DLD1 (cell line): Measurements from ENCODE around the gene FAM170B.

Experiments used
- in situ Hi-C: cut with HindIII; loops from 2 replicates; pipeline ENCODE4 v1.10.0; 2017; ENCODE audit warnings: low sequenced_read_pairs

The FAM170B gene

GRCh38 chr10:49170632-49171325 lies 37.0 kb upstream of the FAM170B start:
- in situ Hi-C loops, result no loop called here

DNA sequence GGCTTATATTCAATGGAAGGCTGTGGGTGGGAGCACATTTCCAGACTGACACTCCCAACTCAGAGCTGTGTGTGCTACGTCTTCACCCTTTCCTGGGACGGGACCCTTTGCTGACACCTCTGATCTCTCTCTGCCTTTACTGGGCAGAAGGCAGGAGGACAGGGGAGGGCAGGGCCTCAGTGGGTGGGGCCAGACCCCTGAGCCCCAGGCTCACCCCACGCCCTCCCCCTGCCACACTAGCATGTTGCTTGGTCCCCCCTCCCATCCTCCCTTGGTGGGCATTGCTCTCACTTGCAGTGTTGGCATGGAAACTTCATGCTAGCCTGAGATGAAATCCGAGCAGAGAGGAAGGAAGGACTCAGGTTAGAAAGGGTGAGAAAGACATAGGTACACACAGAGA lies 36.0 kb upstream of the FAM170B start:
- in situ Hi-C loops, result no loop called here

DNA sequence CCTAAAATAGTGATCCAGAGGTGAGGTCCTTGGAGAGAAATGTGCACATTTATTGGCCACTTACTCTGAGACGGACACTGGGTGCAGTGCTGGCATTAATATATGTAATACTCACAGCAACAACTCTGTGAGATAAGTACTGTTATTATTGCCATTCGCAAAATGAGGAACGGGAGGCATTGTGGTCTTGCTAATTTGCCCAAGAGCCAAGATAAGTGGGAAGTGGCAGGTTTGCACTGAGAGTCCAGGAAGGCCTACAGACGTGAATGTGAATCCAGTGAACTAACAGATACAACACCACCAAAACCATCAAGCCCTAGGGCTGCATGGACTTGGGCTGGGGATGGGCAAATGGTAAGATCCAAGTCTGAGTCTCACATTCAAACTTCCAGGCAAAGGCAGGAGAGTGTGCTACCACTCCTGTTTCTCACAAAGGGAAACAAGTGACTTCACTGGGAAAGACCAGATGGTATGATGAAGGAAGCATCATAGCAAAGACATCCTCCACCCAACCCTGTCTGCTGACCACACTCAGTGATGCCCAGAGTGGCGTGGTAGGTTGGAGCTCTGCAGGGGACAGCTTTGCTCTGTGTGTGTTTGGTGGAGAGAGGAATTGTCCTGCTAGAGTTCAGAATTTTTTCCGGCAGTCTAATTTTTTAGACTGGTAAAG lies 35.1 kb upstream of the FAM170B start:
- in situ Hi-C loops, result no loop called here

DNA sequence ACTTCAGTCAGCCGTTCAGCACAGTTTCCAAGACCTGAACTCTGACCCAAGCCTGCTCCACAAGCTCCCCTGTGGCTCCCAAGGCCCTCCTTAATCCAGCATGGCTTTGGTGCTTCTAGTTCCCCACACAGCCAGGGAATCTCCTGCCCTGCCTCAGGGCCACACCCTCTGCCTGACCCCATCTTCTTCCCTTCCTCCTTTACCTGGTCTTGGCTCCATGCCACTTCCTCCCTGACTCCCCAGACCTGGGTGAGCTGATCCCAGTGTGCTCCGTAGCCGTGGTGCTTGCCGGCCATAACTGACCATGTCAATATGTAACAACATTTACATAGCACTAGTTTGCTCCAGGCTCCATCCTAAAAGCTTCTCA lies 34.3 kb upstream of the FAM170B start:
- in situ Hi-C loops, result no loop called here

- in situ Hi-C loops, result no loop called here
Observed at GRCh38 chr10:49167425-49168170, 33.8 kb upstream of the FAM170B start.

DNA sequence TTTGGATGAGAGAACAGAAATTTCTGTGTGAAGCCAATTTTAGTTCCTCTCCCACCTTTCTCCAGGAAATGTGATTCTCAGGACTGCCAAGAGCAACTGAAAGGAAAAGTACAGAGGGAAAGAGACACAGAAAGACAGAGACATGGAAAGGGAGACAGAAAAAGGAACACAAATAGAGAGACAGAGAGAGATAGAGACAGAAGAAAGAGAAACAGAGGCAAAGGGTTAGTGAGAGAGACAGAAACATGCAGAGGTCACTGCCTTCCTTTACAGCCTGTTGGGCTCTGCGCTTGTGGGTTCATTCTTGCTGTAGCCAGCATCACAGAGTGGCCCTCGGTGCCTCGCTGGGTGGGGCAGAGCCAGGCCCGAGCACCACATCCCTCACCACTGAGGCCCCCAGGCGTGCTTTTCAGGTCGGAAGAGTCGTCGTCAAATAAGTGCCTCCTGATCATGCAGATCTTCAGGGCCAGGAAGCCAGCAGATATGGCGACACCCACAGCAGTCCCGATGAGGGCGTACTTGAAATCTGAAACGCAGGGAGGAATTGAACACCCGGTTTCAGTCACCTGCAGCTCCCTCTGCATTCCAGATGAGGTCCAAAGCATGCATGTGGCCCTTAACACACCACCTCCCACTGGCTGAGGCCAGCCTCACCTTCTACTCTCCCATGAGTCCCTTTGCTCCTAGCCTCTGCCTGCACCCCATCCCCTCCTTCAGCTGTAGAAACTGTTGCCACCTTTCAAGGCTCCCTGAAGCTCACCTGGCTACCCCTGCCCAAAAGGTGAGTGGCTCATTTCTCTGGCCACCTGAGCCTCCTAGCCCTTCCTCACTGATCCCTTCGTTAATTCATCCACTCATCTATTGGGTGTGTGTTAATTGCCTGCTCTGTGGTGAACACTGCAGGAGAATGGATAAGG lies 32.9 kb upstream of the FAM170B start:
- in situ Hi-C loops, result no loop called here

GRCh38 chr10:49165821-49166483 lies 32.1 kb upstream of the FAM170B start:
- in situ Hi-C loops, result no loop called here

DNA sequence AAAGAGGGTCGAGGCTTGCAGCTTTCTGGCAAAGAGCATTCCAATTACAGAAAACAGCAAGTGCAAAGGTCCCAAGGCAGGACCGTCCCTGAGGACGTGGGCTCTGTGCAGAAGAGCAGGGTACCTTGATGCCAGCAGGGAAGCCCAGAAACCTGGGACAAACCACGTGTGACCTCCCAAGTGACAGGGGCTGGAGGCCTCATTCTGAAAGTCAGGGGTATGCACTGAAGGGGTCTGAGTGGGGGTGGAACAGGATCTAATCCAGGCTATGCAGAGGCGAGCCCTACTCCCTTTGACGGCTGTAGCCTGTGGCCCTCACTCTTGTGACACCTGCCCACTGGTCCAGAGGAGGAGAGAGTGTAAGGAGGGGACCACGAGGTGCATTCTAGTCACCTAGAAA lies 31.4 kb upstream of the FAM170B start:
- in situ Hi-C loops, result no loop called here

DNA sequence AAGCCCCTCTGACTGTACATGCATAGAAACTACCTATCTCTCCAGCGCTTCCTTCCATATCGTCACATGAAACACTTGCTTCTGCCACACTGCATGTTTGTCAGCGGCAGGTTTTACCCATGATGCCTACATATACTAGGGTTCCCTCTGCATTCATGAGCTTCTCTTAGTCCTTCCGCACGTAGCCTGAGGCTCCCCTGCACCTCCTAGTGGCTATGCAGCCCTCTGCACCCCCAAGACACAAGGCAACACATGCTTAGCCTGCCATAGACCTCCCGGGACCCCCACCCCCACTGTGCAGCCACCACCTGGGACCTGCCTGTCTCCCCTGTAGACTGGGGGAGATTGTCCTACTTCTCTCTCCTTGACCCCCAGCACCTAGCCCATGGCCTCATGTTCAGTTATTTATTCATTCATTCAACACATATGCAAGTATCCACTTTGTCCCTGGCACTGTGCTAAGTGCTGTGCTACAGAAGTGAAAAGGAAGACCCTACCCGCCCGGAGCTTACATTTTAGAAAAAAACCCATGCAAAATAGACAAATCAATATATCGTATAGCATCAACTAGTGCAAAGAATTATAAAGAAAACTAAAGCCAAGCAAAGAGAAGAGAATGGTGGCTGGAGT lies 30.9 kb upstream of the FAM170B start:
- in situ Hi-C loops, result no loop called here

DNA sequence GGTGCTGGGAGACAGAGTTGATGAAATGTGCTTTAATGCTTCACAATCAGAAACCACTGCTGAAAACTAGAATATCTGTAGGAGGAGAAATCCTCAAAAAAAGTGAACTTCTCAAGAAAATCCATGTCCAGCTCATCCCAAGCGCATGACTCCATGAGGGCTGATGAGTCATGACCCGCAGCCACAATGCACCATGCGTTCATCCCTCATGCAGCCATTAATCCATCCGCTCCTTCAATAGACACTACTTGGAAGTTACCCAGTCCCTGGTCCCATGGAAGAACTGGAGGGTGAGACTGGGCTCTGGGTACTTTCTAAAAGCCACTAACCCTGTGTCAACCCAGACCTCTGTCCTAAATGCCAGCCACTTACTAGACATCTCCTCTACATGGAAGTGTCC lies 29.9 kb upstream of the FAM170B start:
- in situ Hi-C loops, result no loop called here

- in situ Hi-C loops, result no loop called here
Observed at GRCh38 chr10:49162761-49163310, 29.0 kb upstream of the FAM170B start.

GRCh38 chr10:49162063-49162462 lies 28.2 kb upstream of the FAM170B start:
- in situ Hi-C loops, result no loop called here

DNA sequence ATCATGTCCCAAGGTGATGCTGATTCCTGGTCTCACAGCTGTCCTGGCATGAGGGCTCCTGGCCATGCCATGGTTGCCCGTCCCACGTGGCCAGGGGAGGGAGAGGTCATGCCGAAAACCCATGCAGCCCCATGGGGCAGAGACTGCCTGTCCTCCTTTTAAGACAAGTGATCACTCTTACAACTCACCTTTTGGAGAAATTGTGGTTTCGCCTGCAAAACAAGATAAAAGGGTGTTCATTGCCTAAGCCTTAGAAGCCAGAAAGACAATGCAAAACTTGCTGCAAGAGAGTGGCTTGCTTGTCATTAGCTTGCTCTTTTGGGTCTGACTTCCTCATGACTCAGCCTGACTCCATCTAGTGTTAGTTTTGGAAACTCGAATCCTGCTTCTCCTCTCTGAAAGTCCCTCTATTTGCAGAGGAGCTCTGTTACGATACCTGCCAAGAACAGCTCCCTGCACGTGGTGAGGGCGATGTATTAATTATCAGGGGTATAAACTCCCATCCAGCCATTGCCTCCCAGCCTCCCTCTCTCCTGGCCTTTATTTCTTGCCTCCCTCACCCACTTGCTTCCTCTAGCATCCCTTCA lies 27.7 kb upstream of the FAM170B start:
- in situ Hi-C loops, result no loop called here

GRCh38 chr10:49160814-49161213 lies 27.0 kb upstream of the FAM170B start:
- in situ Hi-C loops, result no loop called here

DNA sequence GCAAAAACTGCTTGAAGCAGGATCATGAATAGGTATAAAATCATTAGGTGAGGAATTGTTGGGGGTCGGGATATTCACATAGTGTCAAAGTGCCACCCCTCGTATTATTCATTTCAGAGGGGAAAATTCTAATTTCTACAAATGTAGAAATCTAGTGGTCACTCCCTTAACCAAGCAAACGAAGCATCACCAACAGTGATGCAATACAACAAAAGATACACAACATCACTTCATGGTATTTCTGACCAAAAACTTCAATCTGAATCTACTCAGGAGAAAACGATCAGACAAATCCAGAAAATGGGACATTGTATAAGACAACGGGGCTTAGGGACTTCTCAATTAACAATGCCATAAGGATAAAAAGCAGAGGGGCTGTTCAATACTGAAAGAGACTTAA lies 26.3 kb upstream of the FAM170B start:
- in situ Hi-C loops, result no loop called here

- in situ Hi-C loops, result no loop called here
Observed at GRCh38 chr10:49158915-49159314, 25.1 kb upstream of the FAM170B start.

GRCh38 chr10:49158404-49158803 lies 24.6 kb upstream of the FAM170B start:
- in situ Hi-C loops, result no loop called here

- in situ Hi-C loops, result no loop called here
Observed at GRCh38 chr10:49157229-49157628, 23.4 kb upstream of the FAM170B start.

DNA sequence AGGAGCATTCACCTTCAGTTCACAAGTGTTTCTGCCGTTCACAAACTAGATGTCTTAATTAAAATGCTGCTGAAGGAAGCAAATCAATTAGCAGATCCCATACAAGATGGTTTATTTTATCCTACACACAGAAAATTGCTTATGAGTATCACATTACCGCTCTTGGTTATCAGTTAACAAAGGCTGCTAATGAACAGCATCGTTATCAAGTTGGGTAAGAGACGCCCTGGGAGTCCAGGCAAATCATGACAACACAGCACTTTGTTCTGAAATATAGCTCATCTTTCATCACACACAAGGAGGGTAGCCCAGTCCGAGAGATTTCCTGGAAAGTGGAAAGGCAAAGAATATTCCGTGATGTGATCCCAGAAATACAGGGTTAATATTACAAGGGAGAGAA lies 20.8 kb upstream of the FAM170B start:
- in situ Hi-C loops, result no loop called here
